Smooth muscle cell of the brain vasculature (primary cell): Measurements from ENCODE around the gene WDR45B.

Source experiments
- DNase-seq: peaks from one replicate; pipeline ENCODE4 v3.0.0-alpha.2; 2012; ENCODE audit warnings: low read depth, low spot score

The WDR45B gene

DNA sequence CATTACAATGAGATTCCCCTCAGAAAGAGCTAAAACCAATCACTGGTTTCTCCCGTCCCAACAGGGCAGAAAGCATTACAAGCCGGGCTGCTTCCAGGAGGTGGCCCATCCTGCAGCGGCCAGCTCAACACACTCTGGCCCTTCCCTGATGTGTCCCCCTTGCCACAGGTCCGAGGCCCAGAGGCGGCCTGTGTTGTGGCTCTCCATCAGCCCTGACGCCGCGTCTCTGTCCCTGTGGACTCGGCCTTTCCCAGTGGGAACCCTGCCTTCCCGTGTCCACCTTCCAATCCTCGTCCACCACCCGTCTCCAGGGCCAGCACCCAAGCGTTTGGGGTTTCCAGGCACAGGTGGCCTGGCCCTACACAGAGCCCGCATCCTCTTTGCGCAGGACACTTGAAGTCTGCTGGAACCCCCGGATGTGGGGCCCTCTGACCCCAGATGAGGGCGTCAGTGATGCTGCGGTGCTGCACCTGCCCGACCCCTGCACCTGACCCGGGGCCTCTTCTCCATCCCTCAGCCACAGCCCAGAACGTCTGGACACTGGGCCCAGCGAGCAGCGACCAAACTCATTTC lies 29.2 kb upstream of the WDR45B start:
- no peak for DNase-seq

DNA sequence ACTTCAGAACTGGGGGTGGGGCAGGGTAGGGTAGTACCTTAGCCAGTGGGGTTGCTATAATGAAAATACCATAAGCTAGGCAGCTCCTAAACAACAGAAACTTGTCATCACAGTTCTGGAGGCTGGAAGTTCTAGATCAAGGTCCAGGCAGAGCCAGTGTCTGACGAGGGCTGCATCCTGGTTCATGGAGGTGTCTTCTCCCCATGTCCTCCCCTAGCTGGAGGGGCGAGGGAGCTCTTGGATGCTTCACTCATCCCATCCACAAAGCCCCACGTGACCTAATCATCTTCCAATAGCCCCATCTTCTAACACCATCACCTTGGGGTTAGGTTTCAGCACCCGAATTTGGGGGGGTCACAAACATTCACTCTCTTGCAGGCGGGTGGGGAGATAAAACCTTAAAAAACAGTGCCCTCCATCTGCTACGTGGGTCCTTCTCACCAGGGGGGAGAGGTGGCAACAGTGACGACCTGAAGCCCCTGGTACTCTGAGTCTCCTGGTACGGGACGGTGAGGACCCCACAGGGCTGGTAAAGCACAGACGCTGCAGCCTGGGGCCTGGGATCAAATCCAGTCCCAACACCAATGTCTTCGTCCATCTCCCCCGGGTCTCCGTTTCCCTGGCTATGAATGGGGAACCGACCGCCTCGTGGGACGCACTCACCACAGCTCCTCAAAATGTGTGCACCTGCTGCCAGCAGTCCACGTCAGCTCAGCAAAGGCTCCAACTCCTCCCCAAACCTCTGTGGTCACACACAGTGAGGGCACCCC lies 27.4 kb upstream of the WDR45B start:
- no peak for DNase-seq

DNA sequence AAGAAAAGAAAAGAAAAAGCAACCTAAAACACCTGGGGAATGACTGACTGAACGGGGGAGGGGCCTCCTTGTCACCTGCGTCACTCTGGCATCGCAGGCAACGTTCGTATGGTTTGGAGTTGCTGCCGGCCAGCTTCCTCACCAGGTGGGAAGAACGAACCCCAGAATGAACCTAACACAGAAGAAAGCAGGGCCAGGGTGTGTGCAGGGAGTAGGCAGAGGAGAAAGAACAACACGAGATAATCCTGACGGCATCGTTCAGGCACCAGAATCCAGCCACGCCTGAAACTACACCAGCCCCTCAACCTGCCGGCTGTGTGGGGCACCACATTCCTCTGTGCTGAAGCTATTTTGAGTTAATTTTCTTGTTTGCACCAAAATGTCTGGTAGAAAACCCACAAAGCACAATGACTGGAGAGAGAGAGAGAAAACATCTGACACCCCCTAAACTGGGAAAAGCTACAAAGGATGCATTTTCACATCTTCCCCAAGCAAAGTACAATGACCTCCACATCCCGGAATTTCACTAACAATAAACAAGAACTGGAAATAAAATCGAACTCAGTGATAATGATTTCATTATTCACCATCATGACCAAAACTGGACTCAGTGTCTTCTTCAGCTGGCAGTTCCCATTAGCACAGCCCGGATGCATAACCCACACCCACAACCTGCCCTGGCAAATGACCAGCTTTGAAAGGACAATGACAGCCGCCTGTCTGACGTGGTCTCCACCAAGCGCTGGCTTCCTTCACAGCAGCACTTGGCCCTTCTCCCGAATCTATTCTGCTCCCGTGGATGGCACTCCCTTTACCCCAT lies 26.6 kb upstream of the WDR45B start:
- no peak for DNase-seq

DNA sequence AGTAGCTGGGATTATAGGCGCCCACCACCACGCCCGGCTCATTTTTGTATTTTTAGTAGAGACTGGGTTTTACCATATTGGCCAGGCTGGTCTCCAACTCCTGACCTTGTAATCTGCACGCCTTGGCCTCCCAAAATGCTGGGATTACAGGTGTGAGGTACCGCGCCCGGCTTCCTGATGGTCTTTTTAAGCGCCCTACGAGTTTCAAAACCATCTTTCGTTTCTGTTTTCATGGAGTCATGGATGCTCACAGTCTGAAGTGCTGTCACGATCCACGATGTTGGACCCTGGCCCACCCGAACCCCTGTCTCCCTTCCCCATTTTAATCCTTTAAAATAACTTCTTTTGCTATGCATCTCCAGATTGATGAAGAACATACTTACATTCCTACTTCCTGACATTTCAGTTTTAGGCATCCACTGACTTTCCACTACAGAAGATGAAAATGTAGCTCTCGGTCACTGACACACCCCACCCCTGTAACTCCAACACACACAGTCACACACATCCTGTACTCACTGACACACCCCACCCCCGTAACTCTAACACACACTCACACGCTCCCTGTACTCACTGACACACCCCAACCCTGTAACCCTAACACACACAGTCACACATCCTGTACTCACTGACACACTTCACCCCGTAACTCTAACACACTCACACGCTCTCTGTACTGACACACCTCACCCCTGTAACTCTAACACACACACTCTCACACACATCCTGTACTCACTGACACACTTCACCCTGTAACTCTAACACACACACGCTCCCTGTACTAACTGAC lies 22.6 kb upstream of the WDR45B start:
- DNase-seq = no peak

DNA sequence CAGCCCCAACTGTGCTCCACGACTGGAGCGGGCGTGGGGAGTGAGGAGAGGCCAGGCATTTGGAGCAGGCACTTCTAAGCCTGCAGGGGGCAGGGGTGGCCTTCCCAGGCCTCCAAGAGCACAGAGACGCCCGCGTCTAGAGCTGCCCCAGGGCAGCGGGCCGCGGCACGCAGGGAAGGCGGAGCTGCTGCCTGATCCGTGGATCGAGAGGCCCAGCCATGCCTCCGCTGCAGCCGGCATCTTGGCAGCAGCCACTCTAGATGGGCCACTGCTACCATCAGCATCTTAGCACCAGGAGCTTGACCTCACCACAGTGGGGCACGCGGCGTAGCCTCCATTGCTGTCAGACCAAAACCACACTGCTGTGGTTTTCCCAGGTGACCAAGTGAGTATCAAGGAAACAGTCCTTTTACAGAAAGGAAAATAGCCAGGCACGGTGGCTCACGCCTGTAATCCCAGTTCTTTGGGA lies 20.4 kb upstream of the WDR45B start:
- no peak for DNase-seq

DNA sequence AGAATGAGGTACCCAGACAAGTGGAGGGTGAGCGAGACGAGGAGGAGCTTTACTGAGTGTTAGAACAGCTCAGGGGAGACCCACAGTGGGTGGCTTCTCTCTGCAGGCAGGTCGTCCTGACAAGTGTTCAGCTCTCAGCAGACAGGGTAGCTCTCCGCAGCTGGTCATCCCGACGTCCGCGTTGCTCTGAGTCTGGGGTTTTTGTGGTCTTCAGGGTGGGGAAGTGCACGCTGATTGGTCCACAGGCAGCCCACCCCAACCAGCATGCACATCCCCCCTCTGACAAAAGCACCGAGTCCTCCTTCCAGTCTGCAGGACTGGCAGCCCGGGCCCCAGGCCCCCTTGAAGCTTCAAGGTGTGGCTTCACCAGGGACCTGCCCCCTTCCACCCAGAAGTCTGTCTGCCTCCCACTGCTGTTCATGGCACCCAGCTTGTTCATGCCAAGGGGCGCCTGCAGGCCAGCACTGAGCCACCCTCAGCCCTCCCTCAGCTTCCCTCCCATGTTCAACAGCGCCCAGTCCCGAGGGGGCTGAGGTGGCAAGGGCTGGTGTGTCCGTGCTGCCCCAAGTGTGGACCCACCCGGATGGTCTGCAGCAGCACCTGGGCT lies 19.9 kb upstream of the WDR45B start:
- no peak for DNase-seq

DNA sequence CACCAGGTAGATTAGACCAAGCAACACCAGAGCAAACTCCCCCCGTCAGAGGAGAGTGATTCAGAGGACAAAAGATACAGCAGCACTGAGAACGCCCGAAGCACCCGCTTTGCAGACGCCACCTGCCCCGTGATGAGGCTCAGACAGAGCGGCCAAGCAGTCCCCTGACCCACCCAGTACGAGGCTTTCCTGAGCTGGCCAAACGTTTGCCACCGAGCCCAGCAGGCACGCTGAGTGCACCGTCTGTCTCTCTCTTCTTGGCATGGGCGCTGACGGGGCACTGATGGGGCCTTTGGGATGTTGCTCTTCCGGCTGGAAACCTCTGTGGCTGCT lies 19.4 kb upstream of the WDR45B start:
- DNase-seq = no peak

DNA sequence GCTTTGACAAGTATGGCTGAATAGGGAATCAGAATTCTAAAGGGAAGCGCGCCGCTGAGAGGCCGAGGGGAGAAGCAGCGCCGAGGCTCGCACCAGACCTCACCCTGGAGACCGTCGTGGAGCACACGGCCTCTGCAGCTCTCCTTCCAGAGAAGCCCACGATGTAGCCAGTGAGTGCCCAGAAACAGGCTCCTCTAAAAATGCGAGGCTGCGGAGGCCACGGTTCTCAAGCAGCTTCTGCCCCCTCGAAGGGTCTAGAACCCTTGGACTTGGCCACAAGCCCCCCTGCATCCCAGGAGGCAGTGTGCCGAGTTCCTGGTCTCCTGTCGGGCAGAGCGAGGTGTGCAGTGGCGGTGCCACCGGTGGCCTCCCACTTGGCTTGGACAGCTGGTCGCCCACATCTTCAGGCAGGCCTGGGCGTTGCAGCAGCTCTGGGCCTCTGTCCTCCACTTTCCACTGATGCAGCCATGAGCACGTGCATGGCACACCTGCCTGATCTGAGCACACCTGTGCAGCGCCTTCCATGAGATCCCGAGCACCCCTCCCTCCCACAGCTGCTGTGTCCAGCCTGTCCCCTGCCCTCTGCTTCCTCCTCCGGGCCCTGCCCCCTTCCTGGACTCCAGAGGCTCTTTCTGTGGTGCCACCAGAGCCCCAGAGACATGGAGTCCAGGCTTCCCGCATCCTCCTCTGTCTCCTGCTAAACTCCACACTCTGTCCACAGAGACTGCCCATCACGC lies 18.9 kb upstream of the WDR45B start:
- DNase-seq = no peak

DNA sequence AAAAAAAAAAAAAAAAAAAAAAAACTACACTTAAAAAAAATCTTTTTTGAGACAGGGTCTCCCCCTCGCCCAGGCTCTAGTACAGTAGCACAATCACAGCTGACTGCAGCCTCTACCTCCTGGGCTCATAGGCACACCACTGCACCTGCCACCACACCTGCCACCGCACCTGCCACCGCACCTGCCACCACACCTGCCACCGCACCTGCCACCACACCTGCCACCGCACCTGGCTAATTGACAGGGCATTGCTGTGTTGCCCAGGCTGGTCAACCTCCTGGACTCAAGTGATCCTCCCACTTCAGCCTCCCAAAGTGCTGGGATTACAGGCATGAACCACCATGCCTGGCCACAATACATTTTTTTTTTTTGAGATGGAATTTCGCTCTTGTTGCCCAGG lies 17.6 kb upstream of the WDR45B start:
- no peak for DNase-seq

DNA sequence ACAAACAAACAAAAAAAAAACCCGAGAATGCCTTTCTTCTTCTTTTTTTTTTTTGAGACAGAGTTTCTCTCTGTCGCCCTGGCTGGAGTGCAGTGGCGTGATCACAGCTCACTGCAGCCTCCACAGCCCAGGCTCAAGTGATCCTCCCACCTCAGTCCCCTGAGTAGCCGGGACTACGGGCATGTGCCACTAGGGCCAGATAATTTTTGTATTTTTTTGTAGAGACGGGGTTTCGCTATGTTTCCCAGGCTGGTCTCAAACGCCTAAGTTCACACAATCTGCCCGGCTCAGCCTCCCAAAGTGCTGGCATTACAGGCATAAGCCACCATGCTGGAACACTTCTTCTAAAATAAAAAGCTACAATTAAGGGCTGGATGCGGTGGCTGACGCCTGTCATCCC lies 17.0 kb upstream of the WDR45B start:
- no peak for DNase-seq

DNA sequence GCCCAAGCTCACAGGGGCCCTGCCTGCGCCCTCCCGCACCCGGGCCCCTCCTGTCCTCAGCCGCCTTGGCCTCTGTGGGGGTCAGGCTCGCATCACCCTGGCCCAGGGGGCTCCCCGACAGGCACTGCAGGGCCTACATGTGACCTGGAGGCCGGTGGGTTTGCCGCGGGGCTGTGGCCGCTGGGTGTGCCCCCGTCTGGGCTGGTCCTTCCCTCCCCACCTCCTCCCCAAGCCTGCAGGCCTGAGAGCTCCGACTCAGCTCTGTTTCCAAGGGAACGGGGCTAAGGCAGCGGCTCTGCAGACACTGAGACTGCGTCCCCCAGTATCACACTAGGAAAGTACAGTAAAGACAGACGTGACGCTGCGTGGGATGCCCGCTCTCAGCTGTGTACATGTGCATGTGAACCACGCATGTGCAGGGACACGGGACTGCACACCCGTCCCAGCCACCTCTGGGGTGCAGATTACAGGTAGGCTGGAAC lies 16.5 kb upstream of the WDR45B start:
- no peak for DNase-seq

DNA sequence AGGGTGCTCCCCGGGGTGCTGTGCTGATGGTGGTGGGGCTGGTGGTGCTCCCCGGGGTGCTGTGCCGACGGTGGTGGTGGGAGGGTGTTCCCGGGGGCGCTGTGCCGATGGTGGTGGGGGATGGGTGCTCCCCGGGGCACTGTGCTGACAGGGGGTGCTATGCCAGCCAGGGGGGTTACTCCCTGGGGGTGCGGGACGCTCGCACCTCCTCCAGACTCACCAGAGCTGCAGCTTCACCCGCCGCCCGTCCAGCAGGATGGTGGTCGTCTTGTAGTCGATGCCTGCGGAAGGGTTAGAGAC lies 16.0 kb upstream of the WDR45B start:
- DNase-seq = no peak

DNA sequence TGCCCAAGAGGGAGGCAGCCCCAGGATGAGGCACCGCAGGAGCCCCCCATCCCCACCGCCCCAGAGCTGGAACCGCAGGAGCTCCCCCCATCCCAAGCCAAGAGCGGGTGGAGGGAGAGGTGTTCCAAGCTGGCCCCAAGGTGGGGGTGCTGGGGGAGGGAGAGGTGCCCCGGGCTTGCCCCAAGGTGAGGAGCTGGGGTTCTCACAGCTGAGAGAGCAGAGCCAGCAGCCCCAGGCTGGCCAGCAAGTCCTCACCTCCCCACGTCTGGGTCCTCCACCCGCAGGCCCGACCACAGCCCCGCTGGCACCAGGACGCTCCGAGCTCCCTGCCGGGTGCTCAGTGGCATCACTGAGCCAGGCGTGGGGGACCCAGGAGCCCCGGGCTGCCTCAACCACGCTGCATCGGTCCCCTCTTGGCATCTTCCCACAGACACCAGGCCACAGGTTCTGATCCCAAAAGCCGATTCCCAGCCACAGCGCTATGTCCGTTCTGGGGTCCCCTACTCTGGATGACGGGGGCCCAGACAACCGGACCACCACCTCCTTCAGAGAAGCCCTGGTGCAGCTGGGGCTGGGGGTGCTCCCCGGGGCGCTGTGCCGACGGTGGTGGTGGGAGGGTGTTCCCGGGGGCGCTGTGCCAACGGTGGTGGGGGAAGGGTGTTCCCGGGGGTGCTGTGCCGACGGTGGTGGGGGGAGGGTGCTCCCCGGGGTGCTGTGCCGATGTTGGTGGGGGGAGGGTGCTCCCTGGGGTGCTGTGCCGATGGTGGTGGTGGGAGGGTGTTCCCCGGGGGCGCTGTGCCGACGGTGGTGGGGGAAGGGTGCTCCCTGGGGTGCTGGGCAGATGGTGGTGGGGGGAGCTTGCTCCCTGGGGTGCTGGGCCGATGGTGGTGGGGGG lies 15.4 kb upstream of the WDR45B start:
- no peak for DNase-seq

DNA sequence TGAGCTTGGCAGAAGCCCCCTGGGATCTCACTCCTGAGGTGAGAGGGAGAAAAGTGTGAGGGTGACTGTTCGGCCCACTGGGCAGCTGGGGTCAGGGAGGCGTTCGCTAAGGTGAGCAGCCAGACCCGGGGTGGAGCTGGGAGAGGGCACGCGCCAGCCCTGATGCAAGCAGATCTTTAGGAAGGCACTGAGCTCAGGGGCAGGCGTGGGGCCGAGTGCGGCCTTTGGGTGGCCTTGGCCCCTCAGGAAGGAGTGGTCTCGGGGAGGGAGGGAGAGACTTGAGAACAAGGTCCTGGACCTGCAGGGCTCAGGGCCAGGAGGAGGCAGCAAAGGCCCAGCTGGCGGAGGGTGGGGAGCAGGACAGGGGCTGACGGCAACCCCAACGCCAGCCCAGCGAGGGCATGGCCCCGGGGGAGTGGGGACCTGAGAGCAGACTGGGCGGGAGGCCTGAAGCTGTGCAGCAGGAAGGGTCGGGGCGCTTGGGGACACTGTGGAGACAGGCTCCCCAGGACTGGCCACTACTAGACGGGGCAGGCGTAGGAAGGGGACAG lies 14.5 kb upstream of the WDR45B start:
- DNase-seq = no peak

DNA sequence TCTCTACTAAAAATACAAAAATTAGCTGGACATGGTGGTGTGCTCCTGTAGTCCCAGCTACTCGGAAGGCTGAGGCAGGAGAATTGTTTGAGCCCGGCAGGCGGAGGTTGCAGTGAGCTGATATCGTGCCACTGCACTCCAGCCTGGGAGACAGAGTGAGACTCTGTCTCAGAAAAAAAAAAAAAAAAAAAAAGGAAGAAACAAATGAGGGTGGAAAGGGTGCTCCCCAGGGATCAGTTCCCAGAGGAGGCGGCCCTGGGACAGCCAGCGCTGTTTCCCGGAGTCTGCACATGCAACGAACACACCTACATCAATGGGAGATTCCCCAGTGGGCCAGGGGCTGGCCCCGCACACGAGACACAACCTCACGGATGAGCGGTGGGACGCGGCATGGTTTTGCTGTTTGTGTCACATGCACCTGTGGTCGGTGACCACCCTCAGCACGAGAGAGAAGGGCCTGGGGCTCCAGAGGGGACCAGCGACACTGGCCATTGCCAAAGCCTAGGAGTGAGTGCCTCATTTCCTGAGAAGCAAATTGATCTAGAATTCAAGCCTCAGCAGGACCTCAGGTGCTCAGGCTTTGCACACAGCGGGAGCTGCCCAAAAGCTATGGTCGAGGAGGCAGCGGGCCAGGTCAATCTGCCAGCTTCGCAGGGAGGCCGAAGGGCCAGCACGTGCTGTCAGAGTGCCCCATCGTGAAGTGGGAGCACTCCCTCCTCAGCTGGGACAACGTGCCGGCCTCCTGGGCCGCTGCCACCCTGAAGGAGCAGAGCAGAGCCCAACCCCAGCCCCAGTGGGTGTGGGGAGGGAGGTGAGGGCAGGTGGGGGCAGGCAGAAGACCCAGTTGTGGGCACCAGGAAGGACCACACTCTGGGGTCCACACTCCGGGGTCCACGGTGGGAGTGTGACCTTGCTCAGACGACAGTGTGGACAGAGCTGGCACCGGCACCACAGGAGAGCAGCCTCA lies 13.8 kb upstream of the WDR45B start:
- no peak for DNase-seq

DNA sequence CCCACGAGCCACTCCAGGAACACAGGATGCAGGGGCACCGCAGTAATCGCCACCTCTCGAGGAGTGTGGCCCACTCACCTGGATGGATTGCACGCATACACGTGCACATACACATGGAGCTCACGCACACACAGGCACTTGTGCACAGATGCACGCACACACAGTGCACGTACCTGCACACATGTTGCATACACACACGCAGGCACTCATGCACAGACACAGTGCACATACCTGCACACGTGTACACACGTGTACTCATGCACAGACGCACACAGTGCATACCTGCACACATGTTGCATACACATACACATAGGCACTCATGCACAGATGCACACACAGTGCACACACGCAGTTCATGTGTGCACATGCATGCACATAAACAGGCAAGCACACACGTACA lies 11.6 kb upstream of the WDR45B start:
- DNase-seq = no peak

DNA sequence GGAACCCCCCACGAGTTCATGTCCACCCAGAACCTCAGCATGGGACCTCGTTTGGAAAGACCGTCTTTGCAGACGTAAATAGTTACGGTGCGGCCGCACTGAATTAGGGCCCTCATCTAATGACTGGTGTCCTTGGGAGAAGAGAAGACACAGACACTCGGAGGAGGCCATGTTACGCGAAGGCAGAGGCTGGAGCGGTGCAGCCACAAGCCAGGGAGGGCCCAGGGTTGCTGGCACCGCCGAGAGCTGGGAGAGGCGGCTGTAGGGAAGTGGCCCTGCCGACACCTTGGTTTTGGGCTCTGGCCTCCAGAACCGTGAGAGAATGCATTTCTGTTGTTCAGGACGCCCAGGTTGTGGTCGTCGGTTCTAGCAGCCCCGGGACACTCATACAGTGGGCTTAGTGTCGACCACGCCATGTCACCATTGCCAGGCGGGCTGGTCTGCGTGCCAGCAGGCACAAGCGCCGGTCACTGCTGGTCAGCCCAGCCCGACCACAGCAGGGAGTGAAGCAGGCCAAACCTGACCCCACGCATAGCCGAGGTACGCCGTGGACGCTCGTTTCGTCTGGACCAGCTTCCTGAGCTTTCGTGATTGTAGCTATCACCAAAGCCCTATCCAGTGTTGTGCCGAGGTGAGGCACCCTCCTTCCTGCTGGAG lies 10.7 kb upstream of the WDR45B start:
- DNase-seq = no peak

DNA sequence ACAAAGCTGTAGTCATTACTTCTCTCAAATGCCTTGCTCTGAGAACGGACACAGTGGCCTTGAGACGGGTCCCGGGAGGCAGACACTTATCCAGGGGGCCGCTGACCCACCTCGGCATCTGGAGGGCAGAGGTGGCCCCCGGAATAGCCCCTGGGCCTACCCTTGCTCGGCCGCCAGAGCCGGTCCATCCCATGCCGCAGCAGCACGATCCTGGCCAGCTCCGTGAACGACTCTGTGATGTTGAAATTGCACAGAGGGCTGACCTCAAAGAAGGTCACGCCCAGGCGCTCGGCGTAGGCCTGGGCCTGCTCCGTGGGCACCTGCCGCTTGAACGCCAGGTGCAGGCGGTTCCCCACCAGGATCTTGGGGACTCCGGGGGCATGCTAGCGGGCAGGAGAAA lies 10.1 kb upstream of the WDR45B start:
- no peak for DNase-seq
